ENCODE measurements around the gene GRIA1.

- TF ChIP-seq CTCF (IDR thresholded peaks at IDR 0.05): no peak
- no peak for TF ChIP-seq EZH2phosphoT487 (IDR thresholded peaks at IDR 0.05)
- no peak for TF ChIP-seq EZH2 (IDR thresholded peaks at IDR 0.05)
These were observed 14.3 kb downstream of the GRIA1 start for GRCh38 chr5:153504726-153505125.

All from neural progenitor cell (in vitro differentiated cells).